ENCODE results near the gene TMEM9.

The TMEM9 gene

GRCh38 chr1:201175820-201176500, 21.7 kb upstream of the TMEM9 start:
- Histone ChIP-seq H3K4me1 (ENCODE audit: control insufficient read depth, insufficient read depth, low read length, poor library complexity, severe bottlenecking) (peaks cover 3% of the 10 kb centered on the region), H3K9me3 (ENCODE audit: control insufficient read depth, low read length) (no peaks in the 10 kb centered on the region), H3K27me3 (replicated peaks; ENCODE audit: control insufficient read depth, insufficient read depth, low read length, poor library complexity, severe bottlenecking) (no peaks in the 10 kb centered on the region), H3K36me3 (ENCODE audit: control insufficient read depth, insufficient read depth, low read length) (no peaks in the 10 kb centered on the region), H3K27ac (ENCODE audit: insufficient read depth, low read length, poor library complexity, severe bottlenecking) (no peak overlapping the region), H3K4me3 (ENCODE audit: insufficient read depth, low read depth, low read length, poor library complexity, severe bottlenecking) (no peak overlapping the region)
- DNase-seq: no peak

- no peaks in the 10 kb centered on the region for H3K36me3 ChIP-seq (ENCODE audit: control insufficient read depth, insufficient read depth, low read length)
- H3K4me3 ChIP-seq (ENCODE audit: insufficient read depth, low read depth, low read length, poor library complexity, severe bottlenecking): no peak overlapping the region
- H3K9me3 ChIP-seq (ENCODE audit: control insufficient read depth, low read length): no peaks in the 10 kb centered on the region
- no peak overlapping the region for H3K27ac ChIP-seq (ENCODE audit: insufficient read depth, low read length, poor library complexity, severe bottlenecking)
- no peaks in the 10 kb centered on the region for H3K27me3 ChIP-seq (replicated peaks; ENCODE audit: control insufficient read depth, insufficient read depth, low read length, poor library complexity, severe bottlenecking)
- no peak for DNase-seq
- peaks cover 9% of the 10 kb centered on the region for H3K4me1 ChIP-seq (ENCODE audit: control insufficient read depth, insufficient read depth, low read length, poor library complexity, severe bottlenecking)
Observed at GRCh38 chr1:201173736-201174135, 19.5 kb upstream of the TMEM9 start.

GRCh38 chr1:201172999-201173610, 18.8 kb upstream of the TMEM9 start:
- Histone ChIP-seq H3K27ac (ENCODE audit: insufficient read depth, low read length, poor library complexity, severe bottlenecking) (no peak overlapping the region), H3K4me1 (ENCODE audit: control insufficient read depth, insufficient read depth, low read length, poor library complexity, severe bottlenecking) (peaks cover 9% of the 10 kb centered on the region), H3K4me3 (ENCODE audit: insufficient read depth, low read depth, low read length, poor library complexity, severe bottlenecking) (no peak overlapping the region), H3K36me3 (ENCODE audit: control insufficient read depth, insufficient read depth, low read length) (no peaks in the 10 kb centered on the region), H3K27me3 (replicated peaks; ENCODE audit: control insufficient read depth, insufficient read depth, low read length, poor library complexity, severe bottlenecking) (no peaks in the 10 kb centered on the region), H3K9me3 (ENCODE audit: control insufficient read depth, low read length) (no peaks in the 10 kb centered on the region)
- no peak for DNase-seq

GRCh38 chr1:201172326-201172725, 18.1 kb upstream of the TMEM9 start:
- no peaks in the 10 kb centered on the region for H3K27me3 ChIP-seq (replicated peaks; ENCODE audit: control insufficient read depth, insufficient read depth, low read length, poor library complexity, severe bottlenecking)
- H3K4me1 ChIP-seq (ENCODE audit: control insufficient read depth, insufficient read depth, low read length, poor library complexity, severe bottlenecking): peaks cover 9% of the 10 kb centered on the region
- no peak overlapping the region for H3K4me3 ChIP-seq (ENCODE audit: insufficient read depth, low read depth, low read length, poor library complexity, severe bottlenecking)
- no peak for DNase-seq
- no peaks in the 10 kb centered on the region for H3K36me3 ChIP-seq (ENCODE audit: control insufficient read depth, insufficient read depth, low read length)
- H3K9me3 ChIP-seq (ENCODE audit: control insufficient read depth, low read length): no peaks in the 10 kb centered on the region
- H3K27ac ChIP-seq (ENCODE audit: insufficient read depth, low read length, poor library complexity, severe bottlenecking): no peak overlapping the region

- peaks cover 9% of the 10 kb centered on the region for H3K4me1 ChIP-seq (ENCODE audit: control insufficient read depth, insufficient read depth, low read length, poor library complexity, severe bottlenecking)
Observed at GRCh38 chr1:201171063-201172036, 17.1 kb upstream of the TMEM9 start.

GRCh38 chr1:201170533-201171062, 16.3 kb upstream of the TMEM9 start:
- Histone ChIP-seq H3K36me3 (ENCODE audit: control insufficient read depth, insufficient read depth, low read length) (no peaks in the 10 kb centered on the region), H3K9me3 (ENCODE audit: control insufficient read depth, low read length) (no peaks in the 10 kb centered on the region), H3K27me3 (replicated peaks; ENCODE audit: control insufficient read depth, insufficient read depth, low read length, poor library complexity, severe bottlenecking) (no peaks in the 10 kb centered on the region), H3K27ac (ENCODE audit: insufficient read depth, low read length, poor library complexity, severe bottlenecking) (peak overlapping the region; percentile 39), H3K4me1 (ENCODE audit: control insufficient read depth, insufficient read depth, low read length, poor library complexity, severe bottlenecking) (peaks cover 9% of the 10 kb centered on the region), H3K4me3 (ENCODE audit: insufficient read depth, low read depth, low read length, poor library complexity, severe bottlenecking) (peak overlapping the region; percentile 68)
- DNase-seq: peak; percentile 57 to 71 (median 61)

More at GRCh38 chr1:201171063-201172036, 17.1 kb upstream of the TMEM9 start:
- no peaks in the 10 kb centered on the region for H3K36me3 ChIP-seq (ENCODE audit: control insufficient read depth, insufficient read depth, low read length)
- H3K27me3 ChIP-seq (replicated peaks; ENCODE audit: control insufficient read depth, insufficient read depth, low read length, poor library complexity, severe bottlenecking): no peaks in the 10 kb centered on the region
- H3K9me3 ChIP-seq (ENCODE audit: control insufficient read depth, low read length): no peaks in the 10 kb centered on the region
- DNase-seq: peak; percentile 14 to 23 (median 18)
- peak overlapping the region; percentile 39 for H3K27ac ChIP-seq (ENCODE audit: insufficient read depth, low read length, poor library complexity, severe bottlenecking)
- peak overlapping the region; percentile 68 for H3K4me3 ChIP-seq (ENCODE audit: insufficient read depth, low read depth, low read length, poor library complexity, severe bottlenecking)

- peaks cover 9% of the 10 kb centered on the region for H3K4me1 ChIP-seq (ENCODE audit: control insufficient read depth, insufficient read depth, low read length, poor library complexity, severe bottlenecking)
- H3K9me3 ChIP-seq (ENCODE audit: control insufficient read depth, low read length): no peaks in the 10 kb centered on the region
- no peaks in the 10 kb centered on the region for H3K27me3 ChIP-seq (replicated peaks; ENCODE audit: control insufficient read depth, insufficient read depth, low read length, poor library complexity, severe bottlenecking)
- H3K27ac ChIP-seq (ENCODE audit: insufficient read depth, low read length, poor library complexity, severe bottlenecking): no peak overlapping the region
- H3K36me3 ChIP-seq (ENCODE audit: control insufficient read depth, insufficient read depth, low read length): no peaks in the 10 kb centered on the region
- DNase-seq: no peak
- no peak overlapping the region for H3K4me3 ChIP-seq (ENCODE audit: insufficient read depth, low read depth, low read length, poor library complexity, severe bottlenecking)
Observed at GRCh38 chr1:201169971-201170532, 15.8 kb upstream of the TMEM9 start.

GRCh38 chr1:201169203-201169602, 14.9 kb upstream of the TMEM9 start:
- Histone ChIP-seq H3K36me3 (ENCODE audit: control insufficient read depth, insufficient read depth, low read length) (no peaks in the 10 kb centered on the region), H3K27me3 (replicated peaks; ENCODE audit: control insufficient read depth, insufficient read depth, low read length, poor library complexity, severe bottlenecking) (no peaks in the 10 kb centered on the region), H3K9me3 (ENCODE audit: control insufficient read depth, low read length) (no peaks in the 10 kb centered on the region)

GRCh38 chr1:201167041-201167991, 13.0 kb upstream of the TMEM9 start:
- no peak overlapping the region for H3K4me3 ChIP-seq (ENCODE audit: insufficient read depth, low read depth, low read length, poor library complexity, severe bottlenecking)
- no peaks in the 10 kb centered on the region for H3K27me3 ChIP-seq (replicated peaks; ENCODE audit: control insufficient read depth, insufficient read depth, low read length, poor library complexity, severe bottlenecking)
- no peak for DNase-seq
- no peaks in the 10 kb centered on the region for H3K9me3 ChIP-seq (ENCODE audit: control insufficient read depth, low read length)
- peaks cover 9% of the 10 kb centered on the region for H3K4me1 ChIP-seq (ENCODE audit: control insufficient read depth, insufficient read depth, low read length, poor library complexity, severe bottlenecking)
- no peaks in the 10 kb centered on the region for H3K36me3 ChIP-seq (ENCODE audit: control insufficient read depth, insufficient read depth, low read length)
- no peak overlapping the region for H3K27ac ChIP-seq (ENCODE audit: insufficient read depth, low read length, poor library complexity, severe bottlenecking)

More at GRCh38 chr1:201169203-201169602, 14.9 kb upstream of the TMEM9 start:
- Histone ChIP-seq H3K4me1 (ENCODE audit: control insufficient read depth, insufficient read depth, low read length, poor library complexity, severe bottlenecking) (peaks cover 9% of the 10 kb centered on the region), H3K27ac (ENCODE audit: insufficient read depth, low read length, poor library complexity, severe bottlenecking) (no peak overlapping the region), H3K4me3 (ENCODE audit: insufficient read depth, low read depth, low read length, poor library complexity, severe bottlenecking) (no peak overlapping the region)
- no peak for DNase-seq
